HG03103 (cell line): ENCODE data around the gene SLC24A1.

Experiments used
- ATAC-seq: cut with Tn5 transposase; IDR thresholded peaks from one replicate; pipeline ENCODE4 v1.9.1; 2021; ENCODE audit warnings: low read depth; ENCODE audit not compliant: unreplicated experiment

The SLC24A1 gene

DNA sequence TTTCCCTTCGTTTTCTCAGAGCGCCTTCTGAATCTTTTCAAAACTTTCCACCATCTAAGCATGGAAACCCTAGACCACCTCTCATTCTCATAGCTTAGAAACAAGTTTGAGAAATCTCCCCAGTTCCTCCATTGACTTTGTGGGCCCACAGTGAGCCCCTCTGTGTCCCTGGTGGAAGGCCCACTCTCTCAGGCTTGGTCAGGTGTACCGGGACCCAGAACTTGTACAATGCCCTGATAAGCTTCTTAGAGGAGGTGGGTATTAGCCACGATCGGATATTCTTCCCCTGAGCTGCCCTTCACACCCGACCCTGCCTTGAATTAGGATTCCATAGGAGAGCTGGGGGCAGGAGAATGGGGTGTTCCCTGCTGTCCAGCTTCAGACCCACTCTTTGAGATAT, at the start of gene SLC24A1:
Gene SLC24A1, plus strand, starts transcription at position 301 of the 400 bp plus-strand sequence. CDS start 2,143 bp downstream, outside the sequence.
- no peak for ATAC-seq

DNA sequence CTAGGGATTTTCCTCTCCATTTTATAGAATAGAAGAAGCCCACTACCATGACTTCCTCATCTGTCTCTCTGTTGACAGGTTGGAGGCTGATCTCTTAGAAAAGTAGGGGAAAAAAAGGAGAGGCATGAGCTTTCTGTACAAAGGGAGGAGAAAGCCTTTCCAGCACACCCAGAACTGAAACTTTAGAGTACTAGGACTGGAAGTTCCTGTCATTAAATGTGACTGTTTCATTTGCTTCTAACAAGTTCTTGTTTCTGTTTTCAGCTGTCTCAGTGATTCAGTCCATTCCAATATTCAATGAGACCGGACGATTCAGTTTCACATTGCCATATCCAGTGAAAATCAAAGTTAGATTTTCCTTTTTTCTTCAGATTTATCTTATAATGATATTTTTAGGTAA, 49.8 kb upstream of the SLC24A1 start:
- ATAC-seq: no peak

- ATAC-seq: no peak
These were observed 45.1 kb upstream of the SLC24A1 start for GRCh38 chr15:65576664-65577063.

DNA sequence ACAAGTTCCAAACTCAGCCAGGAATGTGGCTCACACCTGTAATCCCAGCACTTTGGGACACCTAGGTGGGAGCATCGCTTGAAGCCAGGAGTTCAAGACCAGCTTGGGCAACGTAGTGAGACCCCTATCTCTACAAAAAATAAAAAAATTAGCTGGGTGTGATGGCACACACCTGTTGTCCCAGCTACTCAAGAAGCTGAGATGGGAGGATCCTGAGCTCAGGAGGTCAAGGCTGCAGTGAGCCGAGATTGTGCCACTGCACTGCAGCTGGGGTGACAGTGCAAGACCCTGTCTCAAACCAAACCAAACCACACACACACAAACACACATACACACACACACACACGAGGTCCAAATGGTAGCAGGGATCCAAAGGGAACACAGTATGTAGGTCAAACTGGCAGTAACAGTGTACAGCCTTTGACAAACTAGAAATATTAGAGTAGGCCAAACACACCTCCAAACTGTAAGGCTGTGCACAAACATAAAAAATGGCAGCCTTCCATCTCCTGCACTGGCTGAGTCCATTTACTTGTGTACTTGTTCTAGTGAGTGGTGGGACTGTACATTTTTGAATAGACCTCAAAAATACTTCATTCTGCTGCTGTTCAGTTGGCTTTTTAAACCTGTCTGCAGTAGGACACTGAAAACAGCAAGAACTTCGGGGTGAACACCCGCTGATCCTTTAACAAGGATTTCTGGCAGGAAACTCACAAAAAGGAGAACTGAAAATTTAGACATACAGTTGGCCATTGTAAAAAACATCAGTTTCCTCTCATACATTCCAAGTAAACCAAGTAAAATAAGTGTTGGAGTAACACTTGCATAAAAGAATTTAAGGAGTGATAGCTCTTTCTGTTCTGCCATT, 44.4 kb upstream of the SLC24A1 start:
- no peak for ATAC-seq

GRCh38 chr15:65578904-65579728, 42.6 kb upstream of the SLC24A1 start:
- ATAC-seq: no peak

DNA sequence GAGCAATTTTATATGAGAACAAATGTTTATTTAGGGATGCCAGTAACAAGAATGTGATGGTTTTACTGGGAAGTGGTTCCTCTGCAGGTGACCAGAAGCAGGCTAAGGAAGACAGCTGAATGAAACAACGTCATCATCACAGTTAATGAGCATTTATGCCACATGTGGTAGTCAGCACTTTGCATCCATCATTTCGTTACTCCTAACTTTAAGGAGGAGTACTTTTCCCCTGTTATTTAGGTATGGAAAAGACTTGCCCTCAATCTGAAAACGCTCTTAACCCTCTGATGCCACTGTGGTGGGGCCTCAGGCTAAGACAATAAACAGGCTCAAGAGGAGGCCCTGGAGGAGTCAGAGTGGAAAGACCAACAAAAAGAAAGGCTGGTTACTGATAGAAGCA, 42.0 kb upstream of the SLC24A1 start:
- no peak for ATAC-seq

GRCh38 chr15:65580287-65580686, 41.5 kb upstream of the SLC24A1 start:
- no peak for ATAC-seq

- ATAC-seq: no peak
These were observed 38.0 kb upstream of the SLC24A1 start for GRCh38 chr15:65583701-65584100.

- ATAC-seq: no peak
These were observed 37.5 kb upstream of the SLC24A1 start for GRCh38 chr15:65584241-65584640.

- no peak for ATAC-seq
These were observed 34.6 kb upstream of the SLC24A1 start for GRCh38 chr15:65587094-65587493.

- ATAC-seq: no peak
These were observed 25.8 kb upstream of the SLC24A1 start for GRCh38 chr15:65595960-65596359.

- no peak for ATAC-seq
These were observed 23.3 kb upstream of the SLC24A1 start for GRCh38 chr15:65598468-65598867.

DNA sequence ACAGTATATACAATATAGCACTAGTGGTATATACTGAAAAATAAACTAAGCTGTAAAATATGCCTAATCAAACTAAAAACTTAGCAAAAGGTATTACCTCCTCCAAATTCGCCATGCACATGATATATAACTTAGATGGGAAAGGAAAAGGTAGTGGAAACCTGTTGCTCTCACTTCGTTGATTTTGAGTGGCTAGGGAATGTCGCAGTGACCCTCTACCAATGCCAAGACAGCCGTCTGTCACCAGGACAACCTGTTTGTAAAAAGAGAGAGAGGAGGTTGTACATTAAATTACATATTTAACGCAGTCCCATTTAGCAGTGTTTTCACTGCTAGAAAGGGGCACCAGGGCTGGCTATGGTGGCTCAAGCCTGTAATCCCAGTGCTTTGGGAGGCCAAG, 22.1 kb upstream of the SLC24A1 start:
- no peak for ATAC-seq

GRCh38 chr15:65603134-65603533, 18.6 kb upstream of the SLC24A1 start:
- no peak for ATAC-seq

GRCh38 chr15:65603559-65603958, 18.2 kb upstream of the SLC24A1 start:
- ATAC-seq: no peak

DNA sequence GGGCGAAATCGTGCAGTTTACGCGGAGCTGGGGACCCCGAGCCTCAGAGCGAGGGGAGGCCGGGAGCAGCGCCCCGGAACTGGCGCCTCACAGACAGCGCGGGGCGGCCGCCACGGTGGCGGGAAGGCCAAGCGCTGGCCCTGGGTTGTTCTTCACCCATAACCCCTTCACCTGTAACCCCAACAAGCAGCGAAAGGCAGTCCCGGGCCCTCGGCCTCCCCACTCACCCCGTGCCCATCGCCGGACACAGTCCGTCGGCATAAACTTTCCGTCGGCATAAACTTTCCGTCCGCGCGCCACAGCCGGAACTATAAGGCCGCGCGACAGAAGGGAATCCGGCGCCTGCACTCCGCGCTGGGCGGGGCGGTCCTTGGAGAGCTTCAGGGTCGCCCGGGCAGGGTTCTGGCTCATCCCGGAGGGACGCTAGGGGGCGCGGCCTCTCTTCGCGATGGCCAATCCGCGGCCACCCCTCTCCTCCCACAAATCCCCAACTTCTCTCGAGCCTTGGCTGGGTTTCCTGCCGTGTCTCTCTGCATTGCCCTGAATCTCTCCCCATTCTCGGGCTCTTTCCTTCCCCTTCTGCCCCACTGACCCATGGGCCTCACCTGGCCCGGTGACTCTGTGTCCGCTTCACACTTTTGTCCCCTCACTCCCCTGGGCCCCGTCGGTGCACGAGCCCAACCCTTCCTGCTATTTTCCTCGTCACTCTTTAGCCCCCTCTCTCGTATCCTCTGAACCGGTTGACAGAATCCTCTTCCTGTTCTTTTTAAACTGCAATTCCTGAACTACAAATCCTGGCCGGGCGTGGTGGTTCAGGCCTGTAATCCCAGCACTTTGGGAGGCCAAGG, 10.6 kb upstream of the SLC24A1 start, which contains the start of gene INTS14:
Gene INTS14, minus strand, starts transcription at position 261 of the 848 bp plus-strand sequence. CDS start 3,751 bp downstream, outside the sequence.
- ATAC-seq: peak; percentile 91

- ATAC-seq: no peak
These were observed 9.7 kb upstream of the SLC24A1 start for GRCh38 chr15:65611888-65612615.

GRCh38 chr15:65612616-65612946, 9.2 kb upstream of the SLC24A1 start:
- no peak for ATAC-seq

DNA sequence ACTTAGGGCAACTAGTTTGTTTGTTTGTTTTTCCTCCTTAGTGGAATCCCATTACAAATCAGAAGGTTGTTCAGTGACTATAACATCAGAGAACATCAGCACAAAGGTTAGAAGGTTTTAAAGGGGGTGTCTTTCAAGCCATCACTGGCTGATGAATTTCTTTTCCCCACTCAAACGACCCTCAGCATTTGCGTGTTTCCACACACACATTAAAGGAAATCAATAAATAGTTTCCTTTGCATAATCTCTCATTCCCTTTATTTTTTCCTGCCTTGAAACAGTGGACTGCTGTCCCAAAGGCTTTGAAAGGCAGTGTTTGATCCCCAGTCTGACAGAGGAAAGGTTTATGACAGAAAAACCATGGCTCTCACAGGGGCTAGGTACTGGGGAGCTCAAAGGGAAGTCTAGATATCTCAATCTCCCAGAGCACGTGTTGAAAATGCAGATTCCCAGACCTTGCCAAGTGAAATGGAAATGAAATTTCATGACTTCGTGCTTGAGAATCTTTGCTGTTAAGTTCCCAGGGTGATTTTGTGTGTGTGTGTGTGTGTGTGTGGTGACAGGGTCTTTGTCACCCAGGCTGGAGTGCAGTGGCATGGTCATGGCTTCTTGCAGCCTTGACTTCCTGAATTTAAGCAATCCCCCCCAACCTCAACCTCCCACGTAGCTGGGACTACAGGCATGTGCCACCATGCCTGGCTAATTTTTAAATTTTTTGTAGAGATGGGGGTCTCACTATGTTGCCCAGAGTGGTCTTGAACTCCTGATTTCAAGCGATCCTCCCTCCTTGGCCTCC, 8.6 kb upstream of the SLC24A1 start:
- no peak for ATAC-seq
